ENCODE results near the gene ZSCAN23.
"Not testable (repeated sequence)": the region's sequence is repeated elsewhere in the genome, so short reads cannot be mapped to it uniquely, and the experiment has no call there.

DNA sequence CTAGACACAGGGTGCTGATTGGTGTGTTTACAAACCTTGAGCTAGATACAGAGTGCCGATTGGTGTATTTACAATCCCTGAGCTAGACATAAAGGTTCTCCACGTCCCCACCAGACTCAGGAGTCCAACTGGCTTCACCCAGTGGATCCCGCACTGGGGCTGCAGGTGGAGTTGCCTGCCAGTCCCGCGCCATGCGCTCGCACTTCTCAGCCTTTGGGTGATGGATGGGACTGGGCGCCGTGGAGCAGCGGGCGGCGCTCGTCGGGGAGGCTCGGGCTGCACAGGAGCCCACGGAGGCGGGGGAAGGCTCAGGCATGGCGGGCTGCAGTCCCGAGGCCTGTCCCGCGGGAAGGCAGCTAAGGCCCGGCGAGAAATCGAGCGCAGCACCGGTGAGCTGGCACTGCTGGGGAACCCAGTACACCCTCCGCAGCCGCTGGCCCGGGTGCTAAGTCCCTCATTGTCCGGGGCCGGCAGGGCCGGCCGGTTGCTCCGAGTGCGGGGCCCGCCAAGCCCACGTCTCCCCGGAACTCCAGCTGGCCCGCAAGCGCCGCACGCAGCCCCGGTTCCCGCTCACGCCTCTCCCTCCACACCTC, 26.0 kb upstream of the ZSCAN23 start:
- not testable (repeated sequence) for TF ChIP-seq POLR2AphosphoS5, GABPA (IDR thresholded peaks at IDR 0.05; ENCODE audit: low read depth)
- TF ChIP-seq, protein P1, sequence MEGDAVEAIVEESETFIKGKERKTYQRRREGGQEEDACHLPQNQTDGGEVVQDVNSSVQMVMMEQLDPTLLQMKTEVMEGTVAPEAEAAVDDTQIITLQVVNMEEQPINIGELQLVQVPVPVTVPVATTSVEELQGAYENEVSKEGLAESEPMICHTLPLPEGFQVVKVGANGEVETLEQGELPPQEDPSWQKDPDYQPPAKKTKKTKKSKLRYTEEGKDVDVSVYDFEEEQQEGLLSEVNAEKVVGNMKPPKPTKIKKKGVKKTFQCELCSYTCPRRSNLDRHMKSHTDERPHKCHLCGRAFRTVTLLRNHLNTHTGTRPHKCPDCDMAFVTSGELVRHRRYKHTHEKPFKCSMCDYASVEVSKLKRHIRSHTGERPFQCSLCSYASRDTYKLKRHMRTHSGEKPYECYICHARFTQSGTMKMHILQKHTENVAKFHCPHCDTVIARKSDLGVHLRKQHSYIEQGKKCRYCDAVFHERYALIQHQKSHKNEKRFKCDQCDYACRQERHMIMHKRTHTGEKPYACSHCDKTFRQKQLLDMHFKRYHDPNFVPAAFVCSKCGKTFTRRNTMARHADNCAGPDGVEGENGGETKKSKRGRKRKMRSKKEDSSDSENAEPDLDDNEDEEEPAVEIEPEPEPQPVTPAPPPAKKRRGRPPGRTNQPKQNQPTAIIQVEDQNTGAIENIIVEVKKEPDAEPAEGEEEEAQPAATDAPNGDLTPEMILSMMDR (IDR thresholded peaks at IDR 0.05; ENCODE audit: insufficient read depth, low read length), result not testable (repeated sequence)
- TF ChIP-seq, protein P2, sequence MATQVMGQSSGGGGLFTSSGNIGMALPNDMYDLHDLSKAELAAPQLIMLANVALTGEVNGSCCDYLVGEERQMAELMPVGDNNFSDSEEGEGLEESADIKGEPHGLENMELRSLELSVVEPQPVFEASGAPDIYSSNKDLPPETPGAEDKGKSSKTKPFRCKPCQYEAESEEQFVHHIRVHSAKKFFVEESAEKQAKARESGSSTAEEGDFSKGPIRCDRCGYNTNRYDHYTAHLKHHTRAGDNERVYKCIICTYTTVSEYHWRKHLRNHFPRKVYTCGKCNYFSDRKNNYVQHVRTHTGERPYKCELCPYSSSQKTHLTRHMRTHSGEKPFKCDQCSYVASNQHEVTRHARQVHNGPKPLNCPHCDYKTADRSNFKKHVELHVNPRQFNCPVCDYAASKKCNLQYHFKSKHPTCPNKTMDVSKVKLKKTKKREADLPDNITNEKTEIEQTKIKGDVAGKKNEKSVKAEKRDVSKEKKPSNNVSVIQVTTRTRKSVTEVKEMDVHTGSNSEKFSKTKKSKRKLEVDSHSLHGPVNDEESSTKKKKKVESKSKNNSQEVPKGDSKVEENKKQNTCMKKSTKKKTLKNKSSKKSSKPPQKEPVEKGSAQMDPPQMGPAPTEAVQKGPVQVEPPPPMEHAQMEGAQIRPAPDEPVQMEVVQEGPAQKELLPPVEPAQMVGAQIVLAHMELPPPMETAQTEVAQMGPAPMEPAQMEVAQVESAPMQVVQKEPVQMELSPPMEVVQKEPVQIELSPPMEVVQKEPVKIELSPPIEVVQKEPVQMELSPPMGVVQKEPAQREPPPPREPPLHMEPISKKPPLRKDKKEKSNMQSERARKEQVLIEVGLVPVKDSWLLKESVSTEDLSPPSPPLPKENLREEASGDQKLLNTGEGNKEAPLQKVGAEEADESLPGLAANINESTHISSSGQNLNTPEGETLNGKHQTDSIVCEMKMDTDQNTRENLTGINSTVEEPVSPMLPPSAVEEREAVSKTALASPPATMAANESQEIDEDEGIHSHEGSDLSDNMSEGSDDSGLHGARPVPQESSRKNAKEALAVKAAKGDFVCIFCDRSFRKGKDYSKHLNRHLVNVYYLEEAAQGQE (IDR thresholded peaks at IDR 0.05; ENCODE audit: insufficient replicate concordance, low read depth), result not testable (repeated sequence)

All from HL-60 (cell line).